ENCODE measurements around the gene VWA5B2. TPM values are rescaled to one million over a fixed set of nuclear protein-coding genes. Genes with fewer than 3 reads are reported as not detected.

VWA5B2 gene
- total and polyA plus RNA-seq, 9 of the 15 experiments (the other 6 are each of a cell fraction or from before 2014, with no cell fraction given) = 0.04 TPM; not detected in 8

DNA sequence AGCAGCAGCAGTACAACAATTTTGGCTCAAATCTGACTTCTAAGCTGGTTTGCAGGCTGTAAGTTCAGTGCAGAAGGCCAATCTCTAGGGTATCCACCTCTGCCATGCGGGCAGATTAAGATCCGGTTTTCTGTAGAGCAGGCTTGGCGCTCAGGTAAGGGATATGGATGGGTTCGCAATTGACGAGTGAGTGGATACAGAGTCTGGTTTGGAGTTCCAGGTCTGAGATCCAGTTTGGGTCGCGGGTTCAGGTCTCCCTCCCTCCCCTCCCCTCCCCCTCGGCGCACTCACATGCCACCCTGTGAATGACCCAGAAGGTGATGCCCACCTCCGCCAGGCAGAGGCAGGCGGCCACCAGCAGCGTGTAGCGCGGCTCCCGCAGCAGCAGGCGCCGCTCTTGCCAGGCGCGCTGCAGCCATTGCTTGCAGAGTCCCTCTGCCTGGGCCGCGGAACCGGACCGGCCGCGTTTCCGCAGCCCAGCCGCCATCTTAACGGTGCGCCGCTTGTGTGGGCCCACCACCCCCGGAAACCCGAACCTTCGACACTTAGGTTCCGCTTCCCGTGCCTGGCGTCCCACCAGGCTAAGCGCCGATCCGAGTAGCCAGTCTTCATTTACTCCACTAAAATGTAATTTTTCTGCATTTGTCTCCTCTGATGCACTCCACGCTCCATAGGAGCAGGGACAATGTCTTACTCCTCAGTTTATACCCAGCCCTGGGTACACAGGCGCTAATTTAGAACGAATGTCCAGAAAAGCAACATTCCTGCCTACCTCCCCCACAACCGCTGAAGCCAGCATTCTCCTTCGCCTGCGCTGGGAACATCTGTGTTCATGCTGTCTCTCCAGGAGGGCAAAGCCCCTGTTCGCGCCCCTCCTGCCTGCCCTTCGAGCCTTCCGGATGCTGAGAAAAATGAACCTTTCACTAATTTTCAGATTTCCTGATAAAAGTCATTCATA is 19.3 kb downstream of the VWA5B2 start, which contains the start of gene ALG3 (continued):
- TF ChIP-seq, protein P1, sequence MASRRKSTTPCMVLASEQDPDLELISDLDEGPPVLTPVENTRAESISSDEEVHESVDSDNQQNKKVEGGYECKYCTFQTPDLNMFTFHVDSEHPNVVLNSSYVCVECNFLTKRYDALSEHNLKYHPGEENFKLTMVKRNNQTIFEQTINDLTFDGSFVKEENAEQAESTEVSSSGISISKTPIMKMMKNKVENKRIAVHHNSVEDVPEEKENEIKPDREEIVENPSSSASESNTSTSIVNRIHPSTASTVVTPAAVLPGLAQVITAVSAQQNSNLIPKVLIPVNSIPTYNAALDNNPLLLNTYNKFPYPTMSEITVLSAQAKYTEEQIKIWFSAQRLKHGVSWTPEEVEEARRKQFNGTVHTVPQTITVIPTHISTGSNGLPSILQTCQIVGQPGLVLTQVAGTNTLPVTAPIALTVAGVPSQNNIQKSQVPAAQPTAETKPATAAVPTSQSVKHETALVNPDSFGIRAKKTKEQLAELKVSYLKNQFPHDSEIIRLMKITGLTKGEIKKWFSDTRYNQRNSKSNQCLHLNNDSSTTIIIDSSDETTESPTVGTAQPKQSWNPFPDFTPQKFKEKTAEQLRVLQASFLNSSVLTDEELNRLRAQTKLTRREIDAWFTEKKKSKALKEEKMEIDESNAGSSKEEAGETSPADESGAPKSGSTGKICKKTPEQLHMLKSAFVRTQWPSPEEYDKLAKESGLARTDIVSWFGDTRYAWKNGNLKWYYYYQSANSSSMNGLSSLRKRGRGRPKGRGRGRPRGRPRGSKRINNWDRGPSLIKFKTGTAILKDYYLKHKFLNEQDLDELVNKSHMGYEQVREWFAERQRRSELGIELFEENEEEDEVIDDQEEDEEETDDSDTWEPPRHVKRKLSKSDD (conservative IDR thresholded peaks at IDR 0.05; ENCODE audit: low read length) = no peak; the same call in 1 of the 2 replicates
- no peak for TF ChIP-seq THAP7 (CRISPR knock-in tag; IDR thresholded peaks at IDR 0.05)
- TF ChIP-seq ZNF184 (CRISPR knock-in tag; IDR thresholded peaks at IDR 0.05) = no peak
- TF ChIP-seq HDAC1 (IDR thresholded peaks at IDR 0.05) = peak in 1 of 2 experiments; percentile 98; a peak in 3 of 4 replicates
- TF ChIP-seq ATF1 (CRISPR knock-in tag; IDR thresholded peaks at IDR 0.05) = 0 out of 2 replicates have a peak, but pooled peaks have one; percentile 33
- TF ChIP-seq ATF1 (tag; IDR thresholded peaks at IDR 0.05) = peak; percentile 39; the same call in 1 of the 2 replicates
- no peak; the same call in 1 of the 2 replicates for TF ChIP-seq HDAC2 (IDR thresholded peaks at IDR 0.05)
- no peak for TF ChIP-seq ZBED1 (IDR thresholded peaks at IDR 0.05)
- no peak for TF ChIP-seq POLR2H (tag; IDR thresholded peaks at IDR 0.05; ENCODE audit: low read depth)
- TF ChIP-seq DLX4 (CRISPR knock-in tag; IDR thresholded peaks at IDR 0.05) = no peak
- no peak for TF ChIP-seq KLF16 (IDR thresholded peaks at IDR 0.05)
- TF ChIP-seq NR1H2 (CRISPR knock-in tag; IDR thresholded peaks at IDR 0.05) = peak; percentile 3; the same call in 1 of the 2 replicates
- TF ChIP-seq KAT8 (IDR thresholded peaks at IDR 0.05; ENCODE audit: low read depth) = no peak
- peak; percentile 65; the same call in 1 of the 2 replicates for TF ChIP-seq KLF1 (tag; IDR thresholded peaks at IDR 0.05)
- TF ChIP-seq CBX1 (IDR thresholded peaks at IDR 0.05; ENCODE audit: low read depth) = peak; percentile 89
- TF ChIP-seq MCM5 (IDR thresholded peaks at IDR 0.05; ENCODE audit: low read depth) = no peak
- TF ChIP-seq CBX3 (IDR thresholded peaks at IDR 0.05; ENCODE audit: borderline replicate concordance in 1 of 2, low read length in 2 of 2) = peak in 1 of 2 experiments; percentile 64; a peak in 1 of 3 replicates
- no peak for TF ChIP-seq ZNF780A (CRISPR knock-in tag; IDR thresholded peaks at IDR 0.05)
- no peak for TF ChIP-seq ZNF668 (CRISPR knock-in tag; IDR thresholded peaks at IDR 0.05)
- TF ChIP-seq RBM14 (IDR thresholded peaks at IDR 0.05; ENCODE audit: borderline replicate concordance, insufficient read depth, low read depth, low read length) = no peak
- no peak for TF ChIP-seq CBX2 (IDR thresholded peaks at IDR 0.05; ENCODE audit: insufficient read depth, low read length, poor library complexity, severe bottlenecking)
- no peak; the same call in 1 of the 2 replicates for TF ChIP-seq MEF2A (IDR thresholded peaks at IDR 0.05; ENCODE audit: control insufficient read depth, low read depth, low read length)
- TF ChIP-seq, protein P2, sequence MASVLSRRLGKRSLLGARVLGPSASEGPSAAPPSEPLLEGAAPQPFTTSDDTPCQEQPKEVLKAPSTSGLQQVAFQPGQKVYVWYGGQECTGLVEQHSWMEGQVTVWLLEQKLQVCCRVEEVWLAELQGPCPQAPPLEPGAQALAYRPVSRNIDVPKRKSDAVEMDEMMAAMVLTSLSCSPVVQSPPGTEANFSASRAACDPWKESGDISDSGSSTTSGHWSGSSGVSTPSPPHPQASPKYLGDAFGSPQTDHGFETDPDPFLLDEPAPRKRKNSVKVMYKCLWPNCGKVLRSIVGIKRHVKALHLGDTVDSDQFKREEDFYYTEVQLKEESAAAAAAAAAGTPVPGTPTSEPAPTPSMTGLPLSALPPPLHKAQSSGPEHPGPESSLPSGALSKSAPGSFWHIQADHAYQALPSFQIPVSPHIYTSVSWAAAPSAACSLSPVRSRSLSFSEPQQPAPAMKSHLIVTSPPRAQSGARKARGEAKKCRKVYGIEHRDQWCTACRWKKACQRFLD (CRISPR knock-in tag; IDR thresholded peaks at IDR 0.05) = 0 out of 2 replicates have a peak, but pooled peaks have one; percentile 58
- TF ChIP-seq NFATC3 (IDR thresholded peaks at IDR 0.05) = no peak

Measured in K562 (cell line).